Central memory CD8-positive, alpha-beta T cell (primary cell): ENCODE data around the gene KCND1.

Source experiments
- ATAC-seq: fragments of 150-1000 bp; cut with Tn5 transposase; replicated peaks from 2 replicates; pipeline ENCODE4 v1.10.0; 2022; ENCODE audit warnings: mild to moderate bottlenecking, moderate FRiP score, moderate number of reproducible peaks; ENCODE audit not compliant: poor library complexity, severe bottlenecking; ENCODE audit errors: extremely low read depth
- DNase-seq, 2 donors: peaks; one replicate each; pipeline ENCODE4 v3.0.0; 2021; ENCODE audit warnings: low spot score in 2 of 2
- H3K27ac Mint-ChIP-seq: one replicate; pipeline ENCODE4 v1.8.0; 2022; ENCODE audit warnings: low read depth, mild to moderate bottlenecking, moderate library complexity, mixed read lengths
- H3K27me3 Mint-ChIP-seq: one replicate; pipeline ENCODE4 v1.8.0; 2022; ENCODE audit warnings: mixed read lengths
- H3K36me3 Mint-ChIP-seq: one replicate; pipeline ENCODE4 v1.8.0; 2022; ENCODE audit warnings: mild to moderate bottlenecking, moderate library complexity, mixed read lengths; ENCODE audit not compliant: insufficient read depth
- H3K4me1 Mint-ChIP-seq: one replicate; pipeline ENCODE4 v1.8.0; 2022; ENCODE audit warnings: mixed read lengths
- H3K4me3 Mint-ChIP-seq: one replicate; pipeline ENCODE4 v1.8.0; 2022; ENCODE audit warnings: mild to moderate bottlenecking, moderate library complexity, mixed read lengths
- H3K9me3 Mint-ChIP-seq: one replicate; pipeline ENCODE4 v1.8.0; 2022; ENCODE audit warnings: mixed read lengths

The KCND1 gene

GRCh38 chrX:48911412-48912182, 60.0 kb downstream of the KCND1 start, which contains the start of gene SLC35A2:
Gene SLC35A2, minus strand, starts transcription at chrX:48911646. Its CDS starts 10 bp downstream, at chrX:48911636.
- peak; percentile 76 to 81 for DNase-seq
- ATAC-seq = peak; percentile 84
- Mint-ChIP-seq H3K4me3 (peak within 1 kb of the TSS; percentile 96), H3K27ac (peak within 1 kb of the TSS; percentile 98), H3K9me3 (no peaks in the 10 kb centered on the region), H3K36me3 (peaks cover 61% of the 10 kb centered on the region), H3K27me3 (no peaks in the 10 kb centered on the region), H3K4me1 (peaks cover 22% of the 10 kb centered on the region)
